ENCODE data around the gene THRB.

GRCh38 chr3:24505691-24506550 is 11.3 kb upstream of the THRB start:
- TF ChIP-seq POLR2A (IDR thresholded peaks at IDR 0.05) (no peak), POLR2AphosphoS5 (IDR thresholded peaks at IDR 0.05) (no peak)
- TF ChIP-seq, protein P1, sequence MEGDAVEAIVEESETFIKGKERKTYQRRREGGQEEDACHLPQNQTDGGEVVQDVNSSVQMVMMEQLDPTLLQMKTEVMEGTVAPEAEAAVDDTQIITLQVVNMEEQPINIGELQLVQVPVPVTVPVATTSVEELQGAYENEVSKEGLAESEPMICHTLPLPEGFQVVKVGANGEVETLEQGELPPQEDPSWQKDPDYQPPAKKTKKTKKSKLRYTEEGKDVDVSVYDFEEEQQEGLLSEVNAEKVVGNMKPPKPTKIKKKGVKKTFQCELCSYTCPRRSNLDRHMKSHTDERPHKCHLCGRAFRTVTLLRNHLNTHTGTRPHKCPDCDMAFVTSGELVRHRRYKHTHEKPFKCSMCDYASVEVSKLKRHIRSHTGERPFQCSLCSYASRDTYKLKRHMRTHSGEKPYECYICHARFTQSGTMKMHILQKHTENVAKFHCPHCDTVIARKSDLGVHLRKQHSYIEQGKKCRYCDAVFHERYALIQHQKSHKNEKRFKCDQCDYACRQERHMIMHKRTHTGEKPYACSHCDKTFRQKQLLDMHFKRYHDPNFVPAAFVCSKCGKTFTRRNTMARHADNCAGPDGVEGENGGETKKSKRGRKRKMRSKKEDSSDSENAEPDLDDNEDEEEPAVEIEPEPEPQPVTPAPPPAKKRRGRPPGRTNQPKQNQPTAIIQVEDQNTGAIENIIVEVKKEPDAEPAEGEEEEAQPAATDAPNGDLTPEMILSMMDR (IDR thresholded peaks at IDR 0.05), result no peak
